HepG2 (cell line): ENCODE data around the gene NDUFAF3. TPM values are rescaled to one million over a fixed set of nuclear protein-coding genes. Genes with fewer than 3 reads are reported as not detected.
A peak's percentile ranks its signal among the peaks of the same experiment; 100 is the strongest.

ENCODE experiments used
- ARNT2 ChIP-seq: sonication (generic); formaldehyde crosslinking; IDR thresholded peaks from 2 replicates; pipeline ENCODE4 v1.8.0; 2022; ENCODE audit warnings: mild to moderate bottlenecking, low read depth, missing genetic modification reagents, moderate library complexity
- BRF2 ChIP-seq: sonication (generic); formaldehyde crosslinking; IDR thresholded peaks from 2 replicates; pipeline ENCODE4 v1.8.1; 2022; ENCODE audit warnings: mild to moderate bottlenecking, missing genetic modification reagents
- ETV5 ChIP-seq: IDR thresholded peaks from 2 replicates; pipeline ENCODE4 v1.6.1; 2018; ENCODE audit warnings: missing biosample characterization, missing genetic modification reagents, inconsistent platforms, borderline replicate concordance
- HMGXB4 ChIP-seq, 2 experiments: sonication (generic) in 1 of 2; formaldehyde crosslinking in 1 of 2; IDR thresholded peaks; 2 replicates each; pipeline versions ENCODE4 v1.4.0 to v1.6.1; 2018 to 2020; ENCODE audit warnings: missing genetic modification reagents in 2 of 2, borderline replicate concordance in 1 of 2, low read depth in 1 of 2, mild to moderate bottlenecking in 1 of 2, missing biosample characterization in 1 of 2
- HOXA3 ChIP-seq: sonication (generic); formaldehyde crosslinking; IDR thresholded peaks from 2 replicates; pipeline ENCODE4 v1.5.0; 2020; ENCODE audit warnings: missing genetic modification reagents
- MZF1 ChIP-seq: sonication (generic); formaldehyde crosslinking; IDR thresholded peaks from 2 replicates; pipeline ENCODE4 v1.8.1; 2023; ENCODE audit warnings: mild to moderate bottlenecking, missing genetic modification reagents, borderline replicate concordance
- PHF20 ChIP-seq: sonication (generic); formaldehyde crosslinking; IDR thresholded peaks from 2 replicates; pipeline ENCODE4 v1.5.0; 2020; ENCODE audit warnings: mild to moderate bottlenecking, missing genetic modification reagents
- RFX1 ChIP-seq: fragments of 450-650 bp; IDR thresholded peaks from 2 replicates; pipeline ENCODE4 v1.6.1; 2017
- SMAD1 ChIP-seq: sonication (generic); formaldehyde crosslinking; IDR thresholded peaks from 2 replicates; pipeline ENCODE4 v1.4.0; 2020; ENCODE audit warnings: missing genetic modification reagents, low read depth, mild to moderate bottlenecking, borderline replicate concordance
- STAT6 ChIP-seq: sonication (generic); formaldehyde crosslinking; IDR thresholded peaks from 2 replicates; pipeline ENCODE4 v1.4.0; 2020; ENCODE audit warnings: missing genetic modification reagents, mild to moderate bottlenecking, borderline replicate concordance
- ZFY ChIP-seq: sonication (generic); formaldehyde crosslinking; IDR thresholded peaks from 2 replicates; pipeline ENCODE4 v1.4.0; 2020; ENCODE audit warnings: missing genetic modification reagents
- ZNF550 ChIP-seq: sonication (generic); formaldehyde crosslinking; IDR thresholded peaks from 2 replicates; pipeline ENCODE4 v1.4.0; 2020; ENCODE audit warnings: mild to moderate bottlenecking, missing genetic modification reagents, borderline replicate concordance
- ZNF772 ChIP-seq: sonication (generic); formaldehyde crosslinking; IDR thresholded peaks from 2 replicates; pipeline ENCODE4 v1.5.0; 2020; ENCODE audit warnings: mild to moderate bottlenecking, missing genetic modification reagents
- ZNF839 ChIP-seq: sonication (generic); formaldehyde crosslinking; IDR thresholded peaks from 2 replicates; pipeline ENCODE4 v1.4.0; 2020; ENCODE audit warnings: missing genetic modification reagents, mild to moderate bottlenecking, borderline replicate concordance
- polyA plus RNA-seq, 8 experiments: library from polyadenylated mRNA; depleted of rRNA in 3 of 8; stranded (reverse) in 7 of 8; unstranded in 1 of 8; fragments of >200 nt; fragmentation: Illumina TruSeq in 4 of 8; extraction: Trizol in 4 of 8; gene quantifications; 2 replicates each; pipeline versions ENCODE4 v1.2.1 to v1.2.3, GENCODE V29; 2011 to 2016; ENCODE audit warnings: low read depth in 4 of 8, missing spikeins in 1 of 8, mixed read lengths in 1 of 8; ENCODE audit not compliant: insufficient read depth in 1 of 8
- total RNA-seq, 5 experiments: library from RNA; depleted of rRNA; stranded (reverse); fragments of >200 nt; fragmentation: Illumina TruSeq; extraction: Trizol; gene quantifications; 2 replicates each; pipeline ENCODE4 v1.2.3, GENCODE V29; 2016; ENCODE audit warnings: low read depth in 1 of 5
- TF ChIP-seq, protein P1 (sequence below): sonication (generic); formaldehyde crosslinking; IDR thresholded peaks from 2 replicates; pipeline ENCODE4 v1.5.0; 2020; ENCODE audit warnings: mild to moderate bottlenecking, missing genetic modification reagents
- TF ChIP-seq, protein P2 (sequence below): sonication (generic); formaldehyde crosslinking; IDR thresholded peaks from 2 replicates; pipeline ENCODE4 v1.9.0; 2022; ENCODE audit warnings: missing genetic modification reagents, mild to moderate bottlenecking, borderline replicate concordance

Gene NDUFAF3
- total and polyA plus RNA-seq, 2 of the 13 experiments (the other 11 are each of a cell fraction or from before 2014, with no cell fraction given): 39.0 to 50.0 TPM

DNA sequence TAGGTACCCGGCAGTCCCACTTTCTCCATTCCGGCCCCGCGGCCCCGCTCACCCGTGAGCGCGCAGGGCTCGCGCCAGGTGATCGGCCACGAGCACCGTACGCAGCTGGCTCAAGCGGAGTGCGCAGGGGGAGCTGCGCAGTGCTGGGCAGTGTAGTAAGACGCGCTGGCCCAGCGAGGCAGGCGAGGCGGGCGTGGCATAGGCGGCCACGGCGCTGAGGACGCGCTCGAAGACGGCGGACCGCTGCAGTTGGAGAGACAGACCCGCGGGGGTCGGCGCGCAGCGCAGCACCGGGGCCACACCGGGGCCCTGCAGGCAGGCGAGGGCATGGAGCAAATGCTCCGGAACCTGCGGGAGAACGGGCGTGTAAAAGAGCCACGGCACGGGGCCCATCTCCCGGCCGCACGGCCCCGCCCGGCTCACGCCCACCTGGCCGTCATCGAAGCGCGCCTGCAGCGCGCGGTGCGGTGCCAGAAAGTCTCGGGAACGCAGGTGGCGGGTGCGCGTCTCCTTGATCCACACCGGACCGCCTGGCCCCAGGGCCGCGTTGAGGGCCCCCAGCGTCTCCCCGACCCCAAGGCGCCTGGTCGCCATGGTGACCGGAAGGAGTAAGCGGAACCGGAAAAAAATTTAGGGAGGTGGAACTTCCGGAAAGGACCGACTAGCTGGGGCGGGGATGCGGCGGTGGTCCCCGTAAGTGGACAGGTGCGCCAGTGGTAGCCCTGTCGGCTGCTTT lies 3.8 kb upstream of the NDUFAF3 start, which contains the start of gene DALRD3 (continued):
- TF ChIP-seq, protein P1, sequence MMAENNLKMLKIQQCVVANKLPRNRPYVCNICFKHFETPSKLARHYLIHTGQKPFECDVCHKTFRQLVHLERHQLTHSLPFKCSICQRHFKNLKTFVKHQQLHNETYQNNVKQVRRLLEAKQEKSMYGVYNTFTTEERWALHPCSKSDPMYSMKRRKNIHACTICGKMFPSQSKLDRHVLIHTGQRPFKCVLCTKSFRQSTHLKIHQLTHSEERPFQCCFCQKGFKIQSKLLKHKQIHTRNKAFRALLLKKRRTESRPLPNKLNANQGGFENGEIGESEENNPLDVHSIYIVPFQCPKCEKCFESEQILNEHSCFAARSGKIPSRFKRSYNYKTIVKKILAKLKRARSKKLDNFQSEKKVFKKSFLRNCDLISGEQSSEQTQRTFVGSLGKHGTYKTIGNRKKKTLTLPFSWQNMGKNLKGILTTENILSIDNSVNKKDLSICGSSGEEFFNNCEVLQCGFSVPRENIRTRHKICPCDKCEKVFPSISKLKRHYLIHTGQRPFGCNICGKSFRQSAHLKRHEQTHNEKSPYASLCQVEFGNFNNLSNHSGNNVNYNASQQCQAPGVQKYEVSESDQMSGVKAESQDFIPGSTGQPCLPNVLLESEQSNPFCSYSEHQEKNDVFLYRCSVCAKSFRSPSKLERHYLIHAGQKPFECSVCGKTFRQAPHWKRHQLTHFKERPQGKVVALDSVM (CRISPR knock-in tag): no peak
- TF ChIP-seq PHF20: peak; percentile 79
- peak; percentile 67; the same call in 1 of the 2 replicates for TF ChIP-seq STAT6 (CRISPR knock-in tag)
- peak; percentile 71 for TF ChIP-seq HOXA3 (CRISPR knock-in tag)
- TF ChIP-seq SMAD1 (CRISPR knock-in tag): 0 out of 2 replicates have a peak, but pooled peaks have one; percentile 39
- TF ChIP-seq, protein P2, sequence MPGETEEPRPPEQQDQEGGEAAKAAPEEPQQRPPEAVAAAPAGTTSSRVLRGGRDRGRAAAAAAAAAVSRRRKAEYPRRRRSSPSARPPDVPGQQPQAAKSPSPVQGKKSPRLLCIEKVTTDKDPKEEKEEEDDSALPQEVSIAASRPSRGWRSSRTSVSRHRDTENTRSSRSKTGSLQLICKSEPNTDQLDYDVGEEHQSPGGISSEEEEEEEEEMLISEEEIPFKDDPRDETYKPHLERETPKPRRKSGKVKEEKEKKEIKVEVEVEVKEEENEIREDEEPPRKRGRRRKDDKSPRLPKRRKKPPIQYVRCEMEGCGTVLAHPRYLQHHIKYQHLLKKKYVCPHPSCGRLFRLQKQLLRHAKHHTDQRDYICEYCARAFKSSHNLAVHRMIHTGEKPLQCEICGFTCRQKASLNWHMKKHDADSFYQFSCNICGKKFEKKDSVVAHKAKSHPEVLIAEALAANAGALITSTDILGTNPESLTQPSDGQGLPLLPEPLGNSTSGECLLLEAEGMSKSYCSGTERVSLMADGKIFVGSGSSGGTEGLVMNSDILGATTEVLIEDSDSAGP: peak; percentile 88; the same call in 1 of the 2 replicates
- TF ChIP-seq RFX1: peak; percentile 79
- peak; percentile 81; the same call in 1 of the 2 replicates for TF ChIP-seq ZFY (CRISPR knock-in tag)
- no peak for TF ChIP-seq MZF1 (CRISPR knock-in tag)
- TF ChIP-seq ZNF772: peak; percentile 91
- peak in 1 of 2 experiments; percentile 62; a peak in 2 of 4 replicates for TF ChIP-seq HMGXB4 (CRISPR knock-in tag; IDR thresholded peaks at IDR 0.05; ENCODE audit: borderline replicate concordance in 1 of 2, low read depth in 1 of 2)
- TF ChIP-seq ETV5: peak; percentile 64; the same call in 1 of the 2 replicates
- 0 out of 2 replicates have a peak, but pooled peaks have one; percentile 21 for TF ChIP-seq ZNF550 (CRISPR knock-in tag)
- peak; percentile 24; the same call in 1 of the 2 replicates for TF ChIP-seq ZNF839 (CRISPR knock-in tag)
- TF ChIP-seq BRF2: peak; percentile 65; the same call in 1 of the 2 replicates
- peak; percentile 47; the same call in 1 of the 2 replicates for TF ChIP-seq ARNT2 (CRISPR knock-in tag)
